Naive thymus-derived CD8-positive, alpha-beta T cell (primary cell): ENCODE results near the gene TMEM233. TPM values are rescaled to one million over a fixed set of nuclear protein-coding genes. Genes with fewer than 3 reads are reported as not detected.
A peak's percentile ranks its signal among the peaks of the same experiment; 100 is the strongest.

Experiments
- ATAC-seq, 2 donors: fragments of 150-1000 bp; cut with Tn5 transposase in 1 of 2; sonication (Bioruptor Pico), chemical (Tn5 transposase) in 1 of 2; 1 replicate in 1 of 2; 2 replicates in 1 of 2; pipeline ENCODE4 v1.10.0; 2021; ENCODE audit warnings: mild to moderate bottlenecking in 2 of 2, moderate library complexity in 2 of 2
- POLR2A ChIA-PET: fragments of 350-600 bp; sonication (Branson Sonifier 250); formaldehyde crosslinking; loops from one replicate; lab custom pipeline; 2021; ENCODE audit warnings: antibody characterized with exemption; lab: Charles Lee
- DNase-seq, 10 donors: peaks; one replicate each; pipeline versions ENCODE4 v3.0.0 to v3.0.0-alpha.2; 2020 to 2022
- H3K27ac Mint-ChIP-seq, 10 donors: one replicate each; pipeline ENCODE4 v1.8.0; 2020 to 2022; ENCODE audit warnings: mild to moderate bottlenecking in 10 of 10, mixed read lengths in 10 of 10, moderate library complexity in 4 of 10, inconsistent platforms in 1 of 10
- H3K27me3 Mint-ChIP-seq, 5 donors: one replicate each; pipeline ENCODE4 v1.8.0; 2021 to 2022; ENCODE audit warnings: mixed read lengths in 5 of 5
- H3K36me3 Mint-ChIP-seq, 3 donors: one replicate each; pipeline ENCODE4 v1.8.0; 2020 to 2022; ENCODE audit warnings: mixed read lengths in 3 of 3, mild to moderate bottlenecking in 2 of 3, inconsistent platforms in 1 of 3
- H3K4me1 Mint-ChIP-seq, 4 donors: one replicate each; pipeline ENCODE4 v1.8.0; 2021 to 2022; ENCODE audit warnings: mixed read lengths in 4 of 4
- H3K4me3 Mint-ChIP-seq, 10 donors: one replicate each; pipeline ENCODE4 v1.8.0; 2020 to 2022; ENCODE audit warnings: mild to moderate bottlenecking in 10 of 10, mixed read lengths in 10 of 10, moderate library complexity in 6 of 10, inconsistent platforms in 1 of 10
- H3K9me3 Mint-ChIP-seq, 9 donors: one replicate each; pipeline ENCODE4 v1.8.0; 2020 to 2022; ENCODE audit warnings: mixed read lengths in 9 of 9, mild to moderate bottlenecking in 3 of 9, inconsistent platforms in 1 of 9, moderate library complexity in 1 of 9
- polyA plus RNA-seq, 3 donors: library from polyadenylated mRNA; unstranded; fragments of 300-500 nt; fragmentation: Illumina TruSeq; gene quantifications; one replicate each; pipeline ENCODE4 v1.2.3, GENCODE V29; 2021
- total RNA-seq, 8 experiments: library from RNA in 2 of 8; stranded (reverse) in 2 of 8; gene quantifications; one replicate each; pipeline ENCODE4 v1.2.3 and lab custom pipeline; 2021 to 2026

Gene TMEM233
- total and polyA plus RNA-seq, 5 experiments from 2014 or later: not detected

DNA sequence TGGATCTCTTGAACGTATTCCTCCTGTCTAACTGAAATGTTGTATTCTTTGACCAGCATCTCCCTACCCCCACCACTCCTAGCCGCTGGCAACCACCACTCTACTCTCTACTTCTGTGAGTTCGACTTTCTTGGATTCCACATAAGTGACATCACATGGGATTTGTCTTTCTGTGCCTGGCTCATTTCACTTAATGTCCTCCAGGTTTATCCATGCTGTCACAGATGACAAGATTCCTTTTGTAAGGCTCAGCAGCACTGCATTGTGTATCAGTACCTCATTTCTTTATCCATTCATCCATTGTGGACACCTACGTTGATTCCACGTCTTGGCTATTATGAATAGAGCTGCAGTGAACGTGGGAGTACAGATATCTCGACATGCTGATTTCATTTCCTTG, 84.9 kb downstream of the TMEM233 start:
- ATAC-seq (no peak), DNase-seq (no peak)
- no peaks in the 10 kb centered on the region for H3K9me3 Mint-ChIP-seq
- peak overlapping the region in 2 of 10 donors; percentile 38 to 43 for H3K27ac Mint-ChIP-seq
- POLR2A ChIA-PET: no interaction called here
- H3K27me3 Mint-ChIP-seq: no peaks in the 10 kb centered on the region
- H3K4me3 Mint-ChIP-seq: no peak overlapping the region
- peaks cover 5 to 81% (median 31%) of the 10 kb centered on the region in 3 donors for H3K36me3 Mint-ChIP-seq
- H3K4me1 Mint-ChIP-seq: peaks cover 1 to 25% (median 9%) of the 10 kb centered on the region in 4 donors

DNA sequence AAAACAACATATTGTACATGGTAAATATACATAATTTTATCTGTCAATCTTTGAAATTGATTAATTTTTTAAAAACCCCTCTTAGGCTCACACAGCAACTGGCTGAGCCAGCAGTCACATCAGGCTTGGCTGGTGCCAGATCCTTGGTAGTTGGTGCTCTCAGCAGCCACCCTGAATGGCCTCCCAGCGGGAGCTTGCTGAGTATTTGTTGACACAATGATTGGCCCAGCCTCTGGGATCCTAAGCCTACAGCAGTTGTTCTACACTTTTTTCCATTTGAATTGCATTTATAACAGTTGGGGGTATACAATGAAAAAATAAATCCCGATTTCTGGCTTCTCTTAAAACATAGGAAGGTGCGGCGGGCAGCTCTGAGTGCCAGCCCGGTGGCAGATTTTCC, 85.5 kb downstream of the TMEM233 start:
- POLR2A ChIA-PET: no interaction called here
- no peaks in the 10 kb centered on the region for H3K27me3 Mint-ChIP-seq
- H3K4me3 Mint-ChIP-seq: no peak overlapping the region
- no peaks in the 10 kb centered on the region for H3K9me3 Mint-ChIP-seq
- no peak for DNase-seq
- H3K36me3 Mint-ChIP-seq: peaks cover 5 to 77% (median 28%) of the 10 kb centered on the region in 3 donors
- no peak for ATAC-seq
- H3K27ac Mint-ChIP-seq: peak overlapping the region in 1 of 10 donors; percentile 10
- peaks cover 0 to 22% (median 6%) of the 10 kb centered on the region in 4 donors for H3K4me1 Mint-ChIP-seq

DNA sequence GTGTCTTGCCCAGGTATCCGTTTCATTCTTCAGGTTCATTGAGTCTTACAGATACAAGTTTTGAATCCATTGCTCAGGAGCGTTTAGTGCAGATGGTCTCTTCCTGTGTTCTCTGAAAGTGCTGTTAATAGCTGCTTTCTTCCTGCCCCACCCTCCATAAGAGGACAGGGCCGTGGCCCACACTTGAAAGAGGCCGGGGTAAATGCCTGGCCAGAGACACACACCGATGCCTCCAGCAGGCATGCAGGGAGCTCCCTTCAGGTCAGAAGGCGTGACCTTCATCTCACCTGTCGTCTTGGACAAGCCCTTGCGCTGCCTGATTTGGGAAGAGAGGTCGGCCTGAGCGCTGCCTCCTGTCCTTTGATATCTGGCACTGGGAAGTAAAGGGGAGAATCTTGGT, 85.9 kb downstream of the TMEM233 start:
- Mint-ChIP-seq H3K4me3 (no peak overlapping the region), H3K4me1 (peaks cover 0 to 21% (median 5%) of the 10 kb centered on the region in 4 donors), H3K27ac (peak overlapping the region in 1 of 10 donors; percentile 10), H3K9me3 (no peaks in the 10 kb centered on the region), H3K27me3 (no peaks in the 10 kb centered on the region), H3K36me3 (peaks cover 5 to 73% (median 25%) of the 10 kb centered on the region in 3 donors)
- ATAC-seq (no peak), DNase-seq (no peak)
- POLR2A ChIA-PET: no interaction called here

DNA sequence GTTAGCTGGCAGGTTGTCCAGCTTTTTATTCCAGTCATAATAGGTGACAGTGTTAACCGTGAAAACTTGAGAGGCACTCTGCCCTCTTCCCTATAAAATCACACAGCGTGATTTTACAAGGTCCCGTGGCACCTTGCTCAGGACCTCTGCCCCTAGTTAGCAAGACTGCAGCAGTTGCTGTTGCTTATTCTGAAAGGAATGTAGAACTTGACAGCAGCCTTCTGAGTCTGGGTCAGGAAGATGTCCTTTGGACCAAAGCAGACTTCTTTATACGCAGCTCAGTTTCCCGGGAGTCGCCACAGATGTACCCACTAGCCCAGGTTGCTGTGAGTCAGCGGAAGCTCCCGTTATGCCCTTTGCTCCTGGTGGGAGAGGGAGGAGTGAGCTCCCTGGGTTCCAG, 87.5 kb downstream of the TMEM233 start:
- H3K36me3 Mint-ChIP-seq: peaks cover 5 to 56% (median 20%) of the 10 kb centered on the region in 3 donors

DNA sequence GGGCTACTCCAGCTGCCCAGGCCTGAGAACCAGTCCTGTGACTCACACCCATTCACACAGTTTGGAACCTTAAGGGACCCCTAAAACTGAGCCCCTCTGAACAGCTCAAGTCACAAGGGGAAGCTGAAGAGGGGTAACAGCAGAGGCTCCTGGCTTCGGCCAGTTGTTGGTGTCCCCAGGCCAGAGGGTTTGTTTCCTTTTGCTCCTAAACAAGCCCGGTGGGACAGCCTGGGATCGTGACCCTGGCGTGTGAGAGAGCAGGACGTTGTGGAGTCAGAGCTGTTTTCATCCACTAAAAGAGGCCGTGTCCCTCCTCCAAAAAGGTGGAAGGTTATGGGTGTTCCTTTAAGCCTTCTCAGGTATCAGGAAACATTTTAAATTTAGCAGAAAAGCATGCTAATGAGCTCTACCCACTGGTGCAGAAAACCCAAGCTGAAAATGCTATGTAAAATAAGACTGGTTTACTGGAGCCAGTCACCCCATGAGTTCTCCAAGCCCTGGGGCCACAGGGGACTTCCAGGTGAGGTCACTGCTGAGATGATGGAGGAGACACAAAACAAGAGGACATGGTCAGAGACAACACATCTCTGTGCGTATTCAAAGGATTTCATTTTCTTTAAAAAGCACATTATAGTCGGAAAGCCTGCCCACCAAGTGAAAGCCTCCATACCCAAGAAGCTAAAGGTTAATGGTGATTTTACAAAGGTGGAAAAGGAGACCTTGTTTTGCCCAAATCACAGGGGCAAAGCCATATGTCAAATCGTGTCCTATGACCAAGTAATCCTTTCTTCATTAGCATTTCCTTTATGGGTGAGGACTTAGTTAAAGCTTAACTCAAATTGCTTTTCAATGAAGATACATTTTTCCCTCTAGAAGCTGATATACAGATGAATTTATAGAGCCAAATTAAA, 88.4 kb downstream of the TMEM233 start:
- Mint-ChIP-seq H3K9me3 (no peaks in the 10 kb centered on the region), H3K27ac (peak overlapping the region; percentile 18 to 81 (median 64)), H3K4me3 (peak overlapping the region in 1 of 10 donors; percentile 53), H3K27me3 (no peaks in the 10 kb centered on the region), H3K36me3 (peaks cover 0 to 48% (median 13%) of the 10 kb centered on the region in 3 donors), H3K4me1 (peaks cover 0 to 21% (median 4%) of the 10 kb centered on the region in 4 donors)
- POLR2A ChIA-PET: interaction anchor here (0.5 to 2.3 kb wide), 3 partner anchors 14 to 314 kb away, joined by 3 to 6 read pairs (median 3); partner anchors contain the start of gene PRKAB1
- no peak for ATAC-seq
- no peak for DNase-seq

More for the DNA sequence above, 87.5 kb downstream of the TMEM233 start:
- Mint-ChIP-seq H3K4me3 (no peak overlapping the region), H3K9me3 (no peaks in the 10 kb centered on the region), H3K27ac (peak overlapping the region in 1 of 10 donors; percentile 9), H3K4me1 (peaks cover 0 to 21% (median 5%) of the 10 kb centered on the region in 4 donors), H3K27me3 (no peaks in the 10 kb centered on the region)
- POLR2A ChIA-PET: no interaction called here
- ATAC-seq (no peak), DNase-seq (no peak)

DNA sequence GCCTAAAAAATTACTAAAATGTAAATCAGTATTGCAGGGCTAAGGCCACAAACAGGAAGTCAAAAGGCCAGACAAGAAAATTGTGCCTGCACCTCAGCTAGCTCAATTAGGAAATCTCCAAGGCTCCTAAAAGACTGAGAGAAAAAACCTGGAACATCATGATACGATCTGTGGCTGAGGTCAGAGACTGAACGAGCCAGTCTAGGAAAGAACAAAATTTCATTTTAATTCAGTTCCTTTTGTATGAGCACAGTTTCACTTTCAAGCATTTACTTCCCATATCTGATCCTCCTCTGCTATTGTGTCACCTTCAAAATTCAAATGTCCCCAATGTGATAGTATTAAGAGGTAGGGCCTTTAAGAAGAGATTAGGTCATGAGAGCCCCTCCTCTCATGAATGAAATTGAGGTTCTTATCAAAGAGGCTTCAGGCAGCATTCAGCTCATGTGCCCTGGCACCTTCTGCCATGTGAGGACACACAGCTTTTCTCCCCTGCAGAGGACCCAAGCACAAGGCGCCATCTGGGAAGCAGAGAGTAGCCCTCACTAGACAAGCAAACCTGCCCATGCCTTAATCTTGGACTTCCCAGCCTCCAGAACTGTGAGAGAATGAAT, 89.2 kb downstream of the TMEM233 start:
- H3K36me3 Mint-ChIP-seq: peaks cover 0 to 40% (median 10%) of the 10 kb centered on the region in 3 donors
- ATAC-seq (no peak), DNase-seq (no peak)
- H3K9me3 Mint-ChIP-seq: no peaks in the 10 kb centered on the region
- H3K27me3 Mint-ChIP-seq: no peaks in the 10 kb centered on the region
- H3K4me3 Mint-ChIP-seq: peak overlapping the region in 1 of 10 donors; percentile 53
- peak overlapping the region in 8 of 10 donors; percentile 18 to 81 (median 50) for H3K27ac Mint-ChIP-seq
- peaks cover 0 to 21% (median 4%) of the 10 kb centered on the region in 4 donors for H3K4me1 Mint-ChIP-seq
- POLR2A ChIA-PET: interaction anchor here (0.6 to 2.3 kb wide), 3 partner anchors 15 to 463 kb away, joined by 3 to 6 read pairs (median 6); partner anchors contain the start of gene PRKAB1

DNA sequence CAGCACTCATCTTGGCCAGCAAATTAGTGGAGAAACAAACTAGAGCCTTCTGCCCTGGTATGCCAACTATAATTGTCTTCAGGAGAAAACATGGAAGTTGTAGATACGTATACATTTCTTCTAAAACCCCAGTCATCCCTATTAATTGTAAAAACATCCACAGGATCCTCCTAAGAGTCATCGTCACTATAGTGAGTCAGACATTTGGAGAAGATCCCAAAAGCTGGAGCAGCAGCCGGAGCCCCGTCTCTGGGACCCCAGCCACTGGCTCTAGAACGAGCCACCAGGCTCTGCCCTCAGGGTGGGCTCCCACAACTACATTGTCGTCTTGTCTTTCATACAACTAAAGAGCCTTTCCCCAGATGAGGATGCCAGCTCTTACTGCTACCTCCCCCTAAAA, 89.8 kb downstream of the TMEM233 start:
- H3K27me3 Mint-ChIP-seq: no peaks in the 10 kb centered on the region
- H3K27ac Mint-ChIP-seq: peak overlapping the region in 3 of 10 donors; percentile 29 to 57 (median 32)
- H3K36me3 Mint-ChIP-seq: peaks cover 0 to 33% (median 4%) of the 10 kb centered on the region in 3 donors
- H3K9me3 Mint-ChIP-seq: no peaks in the 10 kb centered on the region
- no peak overlapping the region for H3K4me3 Mint-ChIP-seq
- ATAC-seq (no peak), DNase-seq (no peak)
- peaks cover 0 to 21% (median 4%) of the 10 kb centered on the region in 4 donors for H3K4me1 Mint-ChIP-seq
- POLR2A ChIA-PET: interaction anchor here (0.6 to 2.3 kb wide), 2 partner anchors 16 to 462 kb away, joined by 6 read pairs; partner anchors contain the start of gene PRKAB1

DNA sequence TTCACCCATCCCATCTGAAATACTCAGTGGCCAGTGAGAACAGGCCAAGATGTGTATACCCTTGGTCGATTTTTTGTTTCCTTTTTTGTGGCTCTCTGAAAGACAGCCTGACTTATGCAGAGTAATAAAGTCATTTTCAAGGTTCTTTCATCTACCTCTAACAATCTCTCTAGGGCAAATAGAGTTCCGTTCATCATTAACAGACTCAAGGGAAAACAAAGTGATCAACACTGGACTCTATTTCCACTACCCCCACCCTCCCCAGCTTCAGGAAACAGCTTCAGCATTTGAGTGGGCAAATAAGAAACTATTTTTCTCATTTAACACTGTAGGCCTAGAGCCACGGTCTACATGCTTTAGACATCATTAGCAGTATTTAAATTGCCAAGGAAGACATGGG, 90.2 kb downstream of the TMEM233 start:
- no peak for DNase-seq
- peaks cover 0 to 29% (median 4%) of the 10 kb centered on the region in 3 donors for H3K36me3 Mint-ChIP-seq
- H3K27ac Mint-ChIP-seq: peak overlapping the region in 2 of 10 donors; percentile 29 to 57
- H3K27me3 Mint-ChIP-seq: no peaks in the 10 kb centered on the region
- H3K4me3 Mint-ChIP-seq: no peak overlapping the region
- peaks cover 0 to 21% (median 4%) of the 10 kb centered on the region in 4 donors for H3K4me1 Mint-ChIP-seq
- no peak for ATAC-seq
- no peaks in the 10 kb centered on the region for H3K9me3 Mint-ChIP-seq
- POLR2A ChIA-PET: interaction anchor here (2.3 kb wide), 1 partner anchor 16 kb away, joined by 6 read pairs; the partner anchor contains the start of gene PRKAB1

DNA sequence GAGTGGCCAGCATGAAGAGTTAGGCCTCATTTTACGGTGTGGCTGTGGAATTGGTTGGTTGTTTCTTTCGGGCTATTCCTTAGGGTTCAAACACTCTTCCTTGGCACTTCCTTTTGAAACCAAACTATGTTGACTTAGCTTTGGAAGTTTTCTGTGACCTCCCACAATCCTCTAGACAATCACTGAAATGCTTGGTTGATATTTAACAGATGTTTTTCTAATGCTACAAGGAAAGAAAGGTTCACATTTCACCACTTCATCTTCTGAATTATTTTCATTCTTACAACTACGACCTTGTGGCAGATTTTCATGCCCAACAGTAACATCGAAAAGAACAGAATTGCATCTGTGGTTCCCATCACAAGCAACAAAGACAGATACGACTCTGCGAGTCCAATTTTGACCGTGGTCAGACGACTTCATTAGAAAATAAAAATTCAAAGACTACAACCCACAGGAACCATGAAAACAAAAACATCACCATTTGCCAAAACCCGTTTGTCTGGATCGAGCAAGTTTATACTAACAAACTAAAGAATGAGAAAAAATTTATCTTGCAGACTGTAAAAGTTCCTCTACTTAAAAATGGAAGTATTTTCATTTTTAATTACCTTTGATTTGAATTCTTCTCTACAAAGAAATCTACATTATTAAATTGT, 91.3 kb downstream of the TMEM233 start:
- H3K4me3 Mint-ChIP-seq: no peak overlapping the region
- peaks cover 0 to 21% (median 3%) of the 10 kb centered on the region in 4 donors for H3K4me1 Mint-ChIP-seq
- ATAC-seq (no peak), DNase-seq (no peak)
- POLR2A ChIA-PET: no interaction called here
- no peaks in the 10 kb centered on the region for H3K27me3 Mint-ChIP-seq
- no peaks in the 10 kb centered on the region for H3K9me3 Mint-ChIP-seq
- H3K27ac Mint-ChIP-seq: no peak overlapping the region
- peaks cover 0 to 20% (median 4%) of the 10 kb centered on the region in 3 donors for H3K36me3 Mint-ChIP-seq

DNA sequence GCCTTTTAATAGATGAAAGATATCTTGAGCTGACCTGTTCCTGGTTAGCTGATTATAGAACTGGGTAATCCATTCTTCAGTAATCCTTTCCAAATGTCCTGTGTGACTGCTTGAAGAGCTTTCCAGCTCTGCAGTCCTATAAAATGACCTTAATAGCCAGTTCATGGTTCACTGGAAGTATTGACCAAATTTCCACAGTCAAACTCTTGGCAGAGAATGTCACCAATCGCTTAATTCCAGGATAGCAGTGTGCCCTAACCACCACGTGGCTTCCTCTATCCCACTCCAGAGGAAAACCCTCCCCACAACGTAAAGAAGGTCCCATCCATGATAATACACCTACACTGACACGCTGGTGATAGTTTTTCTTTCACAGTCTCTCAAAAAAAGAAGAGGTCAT, 91.8 kb downstream of the TMEM233 start:
- Mint-ChIP-seq H3K9me3 (no peaks in the 10 kb centered on the region), H3K27me3 (no peaks in the 10 kb centered on the region), H3K4me1 (peaks cover 0 to 21% (median 3%) of the 10 kb centered on the region in 4 donors), H3K36me3 (peaks cover 0 to 14% (median 4%) of the 10 kb centered on the region in 3 donors), H3K27ac (peak overlapping the region in 2 of 10 donors; percentile 19 to 50), H3K4me3 (no peak overlapping the region)
- ATAC-seq: no peak
- POLR2A ChIA-PET: interaction anchor here (0.7 kb wide), 1 partner anchor 17 kb away, joined by 3 read pairs; no protein-coding TSS in a partner anchor
- DNase-seq: no peak

DNA sequence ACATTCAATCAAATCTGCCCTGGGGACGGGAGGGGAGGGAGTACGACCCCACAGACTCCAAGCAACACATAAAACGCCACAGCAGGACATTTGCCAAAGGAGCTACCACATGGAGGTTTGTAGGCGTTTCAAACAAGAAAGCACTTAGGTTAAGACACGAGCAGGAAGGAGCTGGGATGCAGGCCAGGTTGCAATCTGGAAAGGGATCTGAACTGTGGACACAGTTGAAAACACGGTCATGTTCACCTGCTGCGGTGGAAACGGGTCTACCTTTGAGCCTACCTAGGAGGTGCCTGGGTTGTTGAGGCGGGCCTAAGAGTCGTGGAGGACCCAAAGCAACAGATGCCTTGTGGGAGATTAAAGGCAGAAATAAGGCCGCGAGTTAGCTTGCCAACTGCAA, 92.8 kb downstream of the TMEM233 start:
- POLR2A ChIA-PET: no interaction called here
- H3K36me3 Mint-ChIP-seq: peaks cover 0 to 5% (median 4%) of the 10 kb centered on the region in 3 donors
- DNase-seq: no peak
- no peaks in the 10 kb centered on the region for H3K27me3 Mint-ChIP-seq
- peaks cover 0 to 21% (median 3%) of the 10 kb centered on the region in 4 donors for H3K4me1 Mint-ChIP-seq
- H3K9me3 Mint-ChIP-seq: no peaks in the 10 kb centered on the region
- no peak overlapping the region for H3K27ac Mint-ChIP-seq
- ATAC-seq: no peak
- no peak overlapping the region for H3K4me3 Mint-ChIP-seq

DNA sequence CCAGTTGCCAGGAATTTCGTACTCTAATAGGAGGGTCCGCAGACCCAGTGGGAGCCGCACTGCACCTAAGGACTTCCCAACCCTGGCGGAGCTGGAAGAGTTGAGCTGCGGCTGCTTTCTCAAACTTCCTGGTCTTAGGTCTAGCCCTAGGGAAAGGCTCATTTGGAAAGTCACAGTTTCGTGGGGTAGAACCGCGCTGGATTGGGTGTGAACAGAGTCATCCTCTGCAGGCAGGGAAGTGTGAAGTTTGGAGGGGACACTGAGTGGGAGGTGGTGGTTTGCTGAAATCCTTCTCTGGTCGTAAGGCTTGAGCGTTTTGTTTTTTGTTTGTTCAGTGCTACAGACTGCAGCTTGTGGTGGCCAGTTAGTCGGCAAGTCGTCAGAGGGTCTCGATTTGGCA, 93.2 kb downstream of the TMEM233 start:
- no peak for ATAC-seq
- Mint-ChIP-seq H3K9me3 (no peaks in the 10 kb centered on the region), H3K4me3 (no peak overlapping the region), H3K36me3 (peaks cover 0 to 5% (median 4%) of the 10 kb centered on the region in 3 donors), H3K27me3 (no peaks in the 10 kb centered on the region), H3K27ac (no peak overlapping the region), H3K4me1 (peaks cover 0 to 20% (median 3%) of the 10 kb centered on the region in 4 donors)
- DNase-seq: no peak
- POLR2A ChIA-PET: no interaction called here
